IMR-90 (cell line): ENCODE results near the gene VAV3. TPM values are rescaled to one million over a fixed set of nuclear protein-coding genes. Genes with fewer than 3 reads are reported as not detected.

Source experiments
- ATAC-seq: fragments of 200-7000 bp; cut with Tn5 transposase; 2 replicates; pipeline ENCODE4 v1.9.1; 2020; ENCODE audit warnings: low read depth, mild to moderate bottlenecking, moderate library complexity
- BruUV-seq: library from RNA; stranded (reverse); fragments of 400-500 nt; replicated peaks from 2 replicates; lab custom pipeline; 2021; lab: Mats Ljungman, UMichigan
- CTCF ChIA-PET: fragments of 300-600 bp; formaldehyde crosslinking; extraction: SDS; loops from one replicate; lab custom pipeline; 2021; ENCODE audit warnings: antibody characterized with exemption; lab: Yijun Ruan, JAX
- POLR2A ChIA-PET: fragments of 300-600 bp; sonication (Branson Sonifier 250); formaldehyde crosslinking; loops from one replicate; lab custom pipeline; 2022; ENCODE audit warnings: antibody characterized with exemption; ENCODE audit not compliant: unreplicated experiment; lab: Charles Lee
- DNase-seq: peaks from one replicate; pipeline ENCODE4 v3.0.0; 2013
- H2AFZ ChIP-seq: replicated peaks from 2 replicates; pipeline ENCODE3; 2013; ENCODE audit warnings: low read length, mild to moderate bottlenecking; ENCODE audit not compliant: poor library complexity
- H2AK5ac ChIP-seq: 2 replicates; pipeline ENCODE4 v1.6.1; 2013; ENCODE audit warnings: low read depth, low read length, inconsistent platforms
- H2AK9ac ChIP-seq: replicated peaks from 2 replicates; pipeline ENCODE3; 2013; ENCODE audit warnings: mild to moderate bottlenecking, low read depth, low read length, moderate library complexity; ENCODE audit not compliant: poor library complexity
- H2BK120ac ChIP-seq: 2 replicates; pipeline ENCODE4 v1.6.1; 2013; ENCODE audit warnings: low read depth, low read length, inconsistent platforms
- H2BK15ac ChIP-seq: 3 replicates; pipeline ENCODE4 v1.6.1; 2013; ENCODE audit warnings: low read depth, low read length, inconsistent platforms
- H2BK20ac ChIP-seq: 2 replicates; pipeline ENCODE4 v1.6.1; 2013; ENCODE audit warnings: low read depth, mild to moderate bottlenecking, inconsistent platforms, low read length, moderate library complexity
- H2BK5ac ChIP-seq: 2 replicates; pipeline ENCODE4 v1.6.1; 2013; ENCODE audit warnings: mild to moderate bottlenecking, low read depth, low read length, inconsistent platforms; ENCODE audit not compliant: poor library complexity, severe bottlenecking
- H3K14ac ChIP-seq: replicated peaks from 2 replicates; pipeline ENCODE4 v1.6.1; 2013; ENCODE audit warnings: low read depth, low read length, inconsistent platforms
- H3K18ac ChIP-seq: 2 replicates; pipeline ENCODE4 v1.6.1; 2013; ENCODE audit warnings: low read depth, low read length, control low read depth
- H3K23ac ChIP-seq: 2 replicates; pipeline ENCODE4 v1.6.1; 2013; ENCODE audit warnings: low read depth, low read length, inconsistent platforms
- H3K27ac ChIP-seq: 2 replicates; pipeline ENCODE4 v1.5.1; 2013; ENCODE audit warnings: mild to moderate bottlenecking, control low read depth, low read length; ENCODE audit not compliant: insufficient read depth
- H3K27me3 ChIP-seq: 2 replicates; pipeline ENCODE4 v1.6.1; 2013; ENCODE audit warnings: low read length; ENCODE audit not compliant: control insufficient read depth, insufficient read depth
- H3K36me3 ChIP-seq: 2 replicates; pipeline ENCODE4 v1.6.1; 2013; ENCODE audit warnings: low read length, mixed read lengths; ENCODE audit not compliant: control insufficient read depth, insufficient read depth
- H3K4ac ChIP-seq: 2 replicates; pipeline ENCODE4 v1.6.1; 2013; ENCODE audit warnings: low read depth, low read length, inconsistent platforms
- H3K4me1 ChIP-seq: 2 replicates; pipeline ENCODE4 v1.6.1; 2013; ENCODE audit warnings: low read length, mixed read lengths; ENCODE audit not compliant: control insufficient read depth, insufficient read depth
- H3K4me2 ChIP-seq: 2 replicates; pipeline ENCODE4 v1.6.1; 2013; ENCODE audit warnings: low read depth, mild to moderate bottlenecking, control low read depth, low read length, moderate library complexity
- H3K4me3 ChIP-seq: 2 replicates; pipeline ENCODE4 v1.5.1; 2013; ENCODE audit warnings: low read depth, mild to moderate bottlenecking, control low read depth, low read length, moderate library complexity; ENCODE audit not compliant: insufficient read depth
- H3K56ac ChIP-seq: 2 replicates; pipeline ENCODE4 v1.6.1; 2013; ENCODE audit warnings: low read length, inconsistent platforms; ENCODE audit not compliant: insufficient read depth; ENCODE audit errors: extremely low read depth
- H3K79me1 ChIP-seq, 2 experiments: 2 replicates each; pipeline ENCODE4 v1.6.1; 2013; ENCODE audit warnings: low read length in 2 of 2, inconsistent platforms in 1 of 2, low read depth in 1 of 2
- H3K9ac ChIP-seq: 2 replicates; pipeline ENCODE4 v1.6.1; 2013; ENCODE audit warnings: low read depth, low read length, control low read depth
- H3K9me1 ChIP-seq: 2 replicates; pipeline ENCODE4 v1.6.1; 2013; ENCODE audit warnings: low read length, inconsistent platforms; ENCODE audit not compliant: insufficient read depth
- H3K9me3 ChIP-seq: 2 replicates; pipeline ENCODE4 v1.6.1; 2013; ENCODE audit warnings: low read length; ENCODE audit not compliant: control insufficient read depth, insufficient read depth
- H4K20me1 ChIP-seq: 2 replicates; pipeline ENCODE4 v1.6.1; 2013; ENCODE audit warnings: low read length, inconsistent platforms; ENCODE audit not compliant: insufficient read depth
- H4K5ac ChIP-seq: 2 replicates; pipeline ENCODE4 v1.6.1; 2013; ENCODE audit warnings: mild to moderate bottlenecking, low read depth, low read length, control low read depth
- H4K8ac ChIP-seq, 2 experiments: 2 replicates each; pipeline ENCODE4 v1.6.1; 2013; ENCODE audit warnings: low read depth in 2 of 2, low read length in 2 of 2, control low read depth in 1 of 2, inconsistent platforms in 1 of 2
- H4K91ac ChIP-seq: 2 replicates; pipeline ENCODE4 v1.6.1; 2013; ENCODE audit warnings: low read depth, low read length, inconsistent platforms; ENCODE audit not compliant: insufficient read depth
- BHLHE40 ChIP-seq: fragments of 150-350 bp; IDR thresholded peaks from 2 replicates; pipeline ENCODE4 v1.6.1; 2016; ENCODE audit warnings: mild to moderate bottlenecking, low read depth, low read length
- CEBPB ChIP-seq: IDR thresholded peaks from 2 replicates; pipeline ENCODE4 v1.6.1; 2012; ENCODE audit warnings: low read depth, low read length, improper control_type of control experiment
- CHD1 ChIP-seq: IDR thresholded peaks from 2 replicates; pipeline ENCODE4 v1.6.1; 2012; ENCODE audit warnings: low read depth, low read length, improper control_type of control experiment
- FOS ChIP-seq: fragments of 150-350 bp; IDR thresholded peaks from 2 replicates; pipeline ENCODE4 v1.6.1; 2016; ENCODE audit warnings: low read depth, low read length
- RAD21 ChIP-seq: IDR thresholded peaks from 2 replicates; pipeline ENCODE4 v1.6.1; 2012; ENCODE audit warnings: low read length, improper control_type of control experiment
- RCOR1 ChIP-seq: IDR thresholded peaks from 2 replicates; pipeline ENCODE4 v1.6.1; 2012; ENCODE audit warnings: mild to moderate bottlenecking, low read length, improper control_type of control experiment; ENCODE audit not compliant: insufficient replicate concordance
- RFX5 ChIP-seq: IDR thresholded peaks from 2 replicates; pipeline ENCODE4 v1.8.0; 2012; ENCODE audit warnings: low read depth, mild to moderate bottlenecking, low read length, moderate library complexity
- WGBS, 2 experiments: methylation state at CpG; one replicate each; pipeline versions ENCODE4 v1.1.5 to v1.1.7; 2013; ENCODE audit warnings: missing lambda C conversion rate in 2 of 2; ENCODE audit not compliant: insufficient read length in 1 of 2; ENCODE audit errors: extremely low coverage in 2 of 2; 5-methylcytosine and 5-hydroxymethylcytosine counted together
- dilution Hi-C: fragments of 300-500 bp; cut with HindIII; formaldehyde crosslinking; loops from one replicate; pipeline ENCODE4 v1.14.3; 2018; ENCODE audit warnings: low sequenced_read_pairs; ENCODE audit not compliant: unreplicated experiment
- in situ Hi-C: fragments of 300-500 bp; cut with MboI; formaldehyde crosslinking; loops from 3 replicates; pipeline ENCODE4 v1.14.3; 2019; ENCODE audit warnings: low sequenced_read_pairs, inconsistent platforms, mixed read lengths
- intact Hi-C: fragments of 100-400 bp; cut with micrococcal nuclease; formaldehyde crosslinking; loops from 2 replicates; pipeline ENCODE4 v1.10.0; 2022
- polyA plus RNA-seq, 3 experiments: library from polyadenylated mRNA; depleted of rRNA; stranded (reverse); fragments of >200 nt; gene quantifications; 2 replicates each; pipeline ENCODE4 v1.2.3, GENCODE V29; 2012; ENCODE audit warnings: low replicate concordance in 1 of 3
- total RNA-seq: library from RNA; depleted of rRNA; stranded (reverse); fragments of >200 nt; gene quantifications from 2 replicates; pipeline ENCODE4 v1.2.3, GENCODE V29; 2012

VAV3 gene
- total and polyA plus RNA-seq, 2 of the 4 experiments (the other 2 are of a cell fraction) = 0.12 to 0.18 TPM

GRCh38 chr1:107533436-107533835 is 431.5 kb downstream of the VAV3 start:
- H2AK9ac ChIP-seq = no peak overlapping the region
- no peak overlapping the region for H3K27ac ChIP-seq
- intact Hi-C loops = no loop called here
- no peak overlapping the region for H2BK120ac ChIP-seq
- TF ChIP-seq FOS (no peak), RAD21 (no peak), CHD1 (no peak), BHLHE40 (no peak), RCOR1 (no peak), RFX5 (no peak), CEBPB (no peak)
- H3K56ac ChIP-seq = no peak overlapping the region
- POLR2A ChIA-PET = no interaction called here
- H3K23ac ChIP-seq = no peak overlapping the region
- H2BK5ac ChIP-seq = no peak overlapping the region
- no peaks in the 10 kb centered on the region for H3K4me1 ChIP-seq
- ATAC-seq (no peak), DNase-seq (no peak)
- H3K14ac ChIP-seq = no peak overlapping the region
- no peaks in the 10 kb centered on the region for H3K36me3 ChIP-seq
- no peak overlapping the region for H3K4ac ChIP-seq
- H4K8ac ChIP-seq = no peak overlapping the region
- no peak overlapping the region for H2BK15ac ChIP-seq
- no TSS peak for BruUV-seq
- no peaks in the 10 kb centered on the region for H4K20me1 ChIP-seq
- no peak overlapping the region for H3K4me3 ChIP-seq
- no peaks in the 10 kb centered on the region for H3K9me1 ChIP-seq
- no peak overlapping the region for H4K5ac ChIP-seq
- no peak overlapping the region for H2AFZ ChIP-seq
- in situ Hi-C loops = no loop called here
- no peak overlapping the region for H3K9ac ChIP-seq
- CTCF ChIA-PET = no interaction called here
- dilution Hi-C loops = no loop called here
- H3K9me3 ChIP-seq = no peaks in the 10 kb centered on the region
- H3K4me2 ChIP-seq = no peak overlapping the region
- no peak overlapping the region for H3K18ac ChIP-seq
- H4K91ac ChIP-seq = no peak overlapping the region
- H2BK20ac ChIP-seq = no peak overlapping the region
- H3K27me3 ChIP-seq = no peaks in the 10 kb centered on the region
- H2AK5ac ChIP-seq = no peak overlapping the region
- H3K79me1 ChIP-seq = no peaks in the 10 kb centered on the region
- WGBS, 2 experiments = no CpG with 5 or more reads among the region's 2 CpGs
